HG02884 (cell line): ENCODE results near the gene LOXL4.
"Not testable (repeated sequence)": the region's sequence is repeated elsewhere in the genome, so short reads cannot be mapped to it uniquely, and the experiment has no call there.

Experiments used
- ATAC-seq: cut with Tn5 transposase; IDR thresholded peaks from one replicate; pipeline ENCODE4 v1.9.1; 2021; ENCODE audit warnings: mild to moderate bottlenecking, moderate library complexity; ENCODE audit not compliant: unreplicated experiment

Gene LOXL4

GRCh38 chr10:98248018-98248417, 20.0 kb downstream of the LOXL4 start:
- ATAC-seq: no peak

GRCh38 chr10:98246911-98247805, 20.8 kb downstream of the LOXL4 start:
- no peak for ATAC-seq

GRCh38 chr10:98244586-98244985, 23.4 kb downstream of the LOXL4 start:
- ATAC-seq: no peak

- no peak for ATAC-seq
These were observed 23.9 kb downstream of the LOXL4 start for GRCh38 chr10:98244141-98244540.

- no peak for ATAC-seq
These were observed 25.2 kb downstream of the LOXL4 start for GRCh38 chr10:98242823-98243222.

- no peak for ATAC-seq
These were observed 27.5 kb downstream of the LOXL4 start for GRCh38 chr10:98240524-98240923.

GRCh38 chr10:98238391-98238790, 29.6 kb downstream of the LOXL4 start:
- ATAC-seq: no peak

GRCh38 chr10:98236862-98237261, 31.1 kb downstream of the LOXL4 start:
- ATAC-seq: no peak

GRCh38 chr10:98235846-98236245, 32.1 kb downstream of the LOXL4 start:
- ATAC-seq: no peak

GRCh38 chr10:98231417-98231816, 36.6 kb downstream of the LOXL4 start:
- ATAC-seq: no peak

- not testable (repeated sequence) for ATAC-seq
These were observed 39.7 kb downstream of the LOXL4 start for GRCh38 chr10:98228266-98228665.

- not testable (repeated sequence) for ATAC-seq
These were observed 40.3 kb downstream of the LOXL4 start for GRCh38 chr10:98227713-98228112.

- no peak for ATAC-seq
These were observed 41.4 kb downstream of the LOXL4 start for GRCh38 chr10:98226508-98227144.

GRCh38 chr10:98224996-98225395, 43.0 kb downstream of the LOXL4 start:
- no peak for ATAC-seq

GRCh38 chr10:98224509-98224908, 43.5 kb downstream of the LOXL4 start:
- no peak for ATAC-seq

GRCh38 chr10:98223874-98224273, 44.1 kb downstream of the LOXL4 start:
- no peak for ATAC-seq

- no peak for ATAC-seq
These were observed 50.2 kb downstream of the LOXL4 start for GRCh38 chr10:98217801-98218200.

- ATAC-seq: no peak
These were observed 52.6 kb downstream of the LOXL4 start for GRCh38 chr10:98215373-98215772.

- no peak for ATAC-seq
These were observed 54.3 kb downstream of the LOXL4 start for GRCh38 chr10:98213740-98214139.

GRCh38 chr10:98212196-98212595, 55.8 kb downstream of the LOXL4 start:
- ATAC-seq: no peak

GRCh38 chr10:98209441-98209840, 58.6 kb downstream of the LOXL4 start:
- ATAC-seq: no peak

GRCh38 chr10:98208925-98209324, 59.1 kb downstream of the LOXL4 start:
- no peak for ATAC-seq
